Endometrial microvascular endothelial cells (primary cell): ENCODE results near the gene POGZ. TPM values are rescaled to one million over a fixed set of nuclear protein-coding genes. Genes with fewer than 3 reads are reported as not detected.

Experiments used
- in situ Hi-C: cut with HindIII; loops from 2 replicates; pipeline ENCODE4 v1.10.0; 2017; ENCODE audit warnings: low sequenced_read_pairs, low pct_unique_long_range_greater_than_20kb; ENCODE audit errors: inconsistent ontology term
- total RNA-seq: library from RNA; depleted of rRNA; stranded (reverse); fragments of >200 nt; gene quantifications from one replicate; pipeline ENCODE4 v1.2.3, GENCODE V29; 2015; ENCODE audit errors: inconsistent ontology term

Gene POGZ, protein sequence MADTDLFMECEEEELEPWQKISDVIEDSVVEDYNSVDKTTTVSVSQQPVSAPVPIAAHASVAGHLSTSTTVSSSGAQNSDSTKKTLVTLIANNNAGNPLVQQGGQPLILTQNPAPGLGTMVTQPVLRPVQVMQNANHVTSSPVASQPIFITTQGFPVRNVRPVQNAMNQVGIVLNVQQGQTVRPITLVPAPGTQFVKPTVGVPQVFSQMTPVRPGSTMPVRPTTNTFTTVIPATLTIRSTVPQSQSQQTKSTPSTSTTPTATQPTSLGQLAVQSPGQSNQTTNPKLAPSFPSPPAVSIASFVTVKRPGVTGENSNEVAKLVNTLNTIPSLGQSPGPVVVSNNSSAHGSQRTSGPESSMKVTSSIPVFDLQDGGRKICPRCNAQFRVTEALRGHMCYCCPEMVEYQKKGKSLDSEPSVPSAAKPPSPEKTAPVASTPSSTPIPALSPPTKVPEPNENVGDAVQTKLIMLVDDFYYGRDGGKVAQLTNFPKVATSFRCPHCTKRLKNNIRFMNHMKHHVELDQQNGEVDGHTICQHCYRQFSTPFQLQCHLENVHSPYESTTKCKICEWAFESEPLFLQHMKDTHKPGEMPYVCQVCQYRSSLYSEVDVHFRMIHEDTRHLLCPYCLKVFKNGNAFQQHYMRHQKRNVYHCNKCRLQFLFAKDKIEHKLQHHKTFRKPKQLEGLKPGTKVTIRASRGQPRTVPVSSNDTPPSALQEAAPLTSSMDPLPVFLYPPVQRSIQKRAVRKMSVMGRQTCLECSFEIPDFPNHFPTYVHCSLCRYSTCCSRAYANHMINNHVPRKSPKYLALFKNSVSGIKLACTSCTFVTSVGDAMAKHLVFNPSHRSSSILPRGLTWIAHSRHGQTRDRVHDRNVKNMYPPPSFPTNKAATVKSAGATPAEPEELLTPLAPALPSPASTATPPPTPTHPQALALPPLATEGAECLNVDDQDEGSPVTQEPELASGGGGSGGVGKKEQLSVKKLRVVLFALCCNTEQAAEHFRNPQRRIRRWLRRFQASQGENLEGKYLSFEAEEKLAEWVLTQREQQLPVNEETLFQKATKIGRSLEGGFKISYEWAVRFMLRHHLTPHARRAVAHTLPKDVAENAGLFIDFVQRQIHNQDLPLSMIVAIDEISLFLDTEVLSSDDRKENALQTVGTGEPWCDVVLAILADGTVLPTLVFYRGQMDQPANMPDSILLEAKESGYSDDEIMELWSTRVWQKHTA (N-terminal part only)
- 19.2 TPM for total RNA-seq

DNA sequence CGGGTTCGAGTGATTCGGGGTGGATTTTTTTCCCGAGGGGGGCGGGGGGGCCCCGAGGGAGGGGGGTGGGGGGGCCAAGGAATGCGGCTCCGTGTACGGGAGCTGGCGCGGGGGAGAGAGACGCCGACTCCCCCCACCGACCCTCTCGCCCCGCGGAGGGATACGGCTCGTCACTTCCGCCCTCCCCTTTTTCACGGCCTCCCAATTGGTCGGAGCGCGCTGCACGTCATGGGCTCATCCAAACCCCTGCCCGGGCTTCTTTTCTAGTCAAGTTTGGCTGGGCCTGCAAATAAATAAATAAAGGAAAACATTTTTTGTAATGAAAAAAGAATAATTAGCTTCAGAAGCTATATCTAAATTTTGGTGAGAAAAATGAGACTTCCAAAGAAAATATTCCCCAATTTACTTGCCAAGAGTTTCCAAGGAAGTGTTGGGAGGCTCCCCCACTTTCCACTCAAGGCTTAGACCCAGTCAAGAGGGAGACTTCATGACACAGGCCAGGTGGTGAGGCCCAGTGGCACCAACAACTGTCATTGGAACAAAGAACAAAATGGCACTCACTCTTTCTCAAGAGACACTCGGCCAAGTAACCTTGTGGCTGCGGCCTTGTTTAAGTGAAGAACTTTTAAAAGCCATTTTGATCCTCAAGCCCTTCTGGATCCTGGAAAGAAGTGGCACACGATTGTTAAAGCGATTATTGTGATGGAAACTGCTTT, at the start of gene POGZ:
POGZ (minus strand) TSS at position 164 of the 716 bp plus-strand sequence. CDS start 17,290 bp downstream, outside the sequence.
- in situ Hi-C loops, result no loop called here

DNA sequence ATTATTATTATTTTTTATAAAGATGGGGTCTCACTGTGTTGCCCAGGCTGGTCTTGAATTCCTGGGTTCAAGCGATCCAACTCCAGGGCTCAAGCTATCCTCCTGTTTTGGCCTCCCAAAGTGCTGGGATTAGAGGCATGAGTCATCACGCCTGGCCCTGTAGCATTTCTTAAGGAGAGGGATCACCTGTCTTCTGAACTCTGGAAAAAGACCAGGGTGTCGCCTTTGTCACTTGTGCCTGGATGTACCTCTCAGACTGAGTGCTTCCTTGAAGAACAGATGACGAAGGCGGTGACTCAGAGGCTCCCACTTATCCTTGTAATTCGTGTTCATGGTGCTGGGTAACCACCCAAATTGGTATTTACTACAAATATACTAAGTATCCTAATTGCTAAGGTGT, 49.5 kb upstream of the POGZ start:
- in situ Hi-C loops, result no loop called here

DNA sequence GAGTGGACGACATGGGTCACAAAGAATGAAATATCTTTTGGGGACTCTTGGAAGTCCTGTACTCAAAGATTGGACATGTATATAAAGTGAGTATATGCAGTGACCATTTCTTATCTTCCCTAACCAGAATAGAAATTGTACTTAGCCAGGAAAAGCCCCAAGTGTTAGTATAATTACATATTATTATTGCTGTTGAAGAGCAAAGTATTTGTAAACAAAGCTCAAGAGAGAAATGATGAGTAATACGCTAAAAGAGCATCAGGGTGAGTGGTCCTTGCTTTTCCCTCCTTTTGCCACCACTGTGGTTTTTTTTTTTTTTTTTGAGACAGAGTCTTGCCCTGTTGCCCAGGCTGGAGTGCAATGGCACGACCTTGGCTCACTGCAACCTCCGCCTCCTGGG, 45.5 kb upstream of the POGZ start:
- in situ Hi-C loops, result no loop called here

DNA sequence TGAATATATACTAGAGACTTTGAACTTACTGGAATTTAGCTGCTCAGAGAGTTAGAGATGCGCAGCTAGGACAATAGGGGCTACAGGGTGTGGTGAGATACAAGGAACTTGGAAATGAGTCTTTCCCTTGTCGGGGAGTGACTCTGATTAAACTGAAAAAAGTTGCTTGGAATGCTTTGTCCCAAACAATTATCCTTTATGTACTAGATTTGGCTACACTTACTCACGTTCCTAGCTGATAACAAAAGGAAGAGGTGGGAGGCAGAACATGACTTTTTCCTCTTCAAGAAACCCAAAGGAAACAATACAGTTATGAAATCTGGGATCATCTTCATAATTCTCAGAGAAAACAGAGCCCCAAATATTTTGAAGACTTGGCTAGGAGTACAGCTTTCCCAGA, 45.0 kb upstream of the POGZ start:
- in situ Hi-C loops, result no loop called here

DNA sequence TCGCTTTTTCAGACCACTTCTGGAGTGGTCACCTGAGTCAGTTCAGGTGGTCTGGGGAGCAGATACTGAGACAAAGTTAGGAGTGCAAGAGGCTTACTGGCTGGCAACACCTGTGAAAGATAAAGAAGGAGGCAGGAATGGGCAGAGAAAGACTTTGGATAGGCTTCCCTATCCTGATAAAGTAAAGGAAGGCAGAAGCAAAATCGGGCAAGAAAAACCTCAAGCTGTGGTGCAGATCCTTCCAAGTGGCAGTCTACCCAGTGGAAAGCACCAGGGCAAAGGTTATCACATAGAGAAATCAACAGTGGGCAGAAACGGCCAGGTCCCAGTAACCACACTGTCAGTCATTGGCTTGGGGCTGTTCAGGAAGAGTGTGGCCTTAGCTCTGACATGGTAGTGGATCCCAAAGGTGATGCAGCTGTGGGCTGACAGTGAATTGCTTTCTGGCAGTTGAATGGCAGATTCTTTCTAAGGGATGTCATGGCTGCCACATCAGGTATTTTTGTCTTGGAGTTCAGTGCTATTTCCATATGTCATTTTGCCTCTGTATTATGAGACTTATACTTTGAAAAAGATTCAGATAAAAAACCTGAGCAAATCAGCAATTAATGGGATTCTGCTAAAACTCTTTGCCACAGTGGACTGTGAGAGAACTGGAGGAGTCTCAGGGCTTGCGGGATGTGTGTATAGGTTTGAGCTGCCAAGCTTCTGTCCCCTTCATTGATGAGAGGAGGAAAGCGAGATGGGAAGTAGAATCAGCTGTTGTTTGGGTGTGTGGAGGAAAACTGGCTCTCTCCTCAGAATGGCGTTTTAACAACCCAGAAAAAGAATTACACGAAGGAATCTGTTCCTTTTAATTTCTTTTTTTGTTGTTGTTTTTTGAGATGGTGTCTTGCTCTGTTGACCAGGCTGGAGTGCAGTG, 43.8 kb upstream of the POGZ start:
- in situ Hi-C loops, result no loop called here

DNA sequence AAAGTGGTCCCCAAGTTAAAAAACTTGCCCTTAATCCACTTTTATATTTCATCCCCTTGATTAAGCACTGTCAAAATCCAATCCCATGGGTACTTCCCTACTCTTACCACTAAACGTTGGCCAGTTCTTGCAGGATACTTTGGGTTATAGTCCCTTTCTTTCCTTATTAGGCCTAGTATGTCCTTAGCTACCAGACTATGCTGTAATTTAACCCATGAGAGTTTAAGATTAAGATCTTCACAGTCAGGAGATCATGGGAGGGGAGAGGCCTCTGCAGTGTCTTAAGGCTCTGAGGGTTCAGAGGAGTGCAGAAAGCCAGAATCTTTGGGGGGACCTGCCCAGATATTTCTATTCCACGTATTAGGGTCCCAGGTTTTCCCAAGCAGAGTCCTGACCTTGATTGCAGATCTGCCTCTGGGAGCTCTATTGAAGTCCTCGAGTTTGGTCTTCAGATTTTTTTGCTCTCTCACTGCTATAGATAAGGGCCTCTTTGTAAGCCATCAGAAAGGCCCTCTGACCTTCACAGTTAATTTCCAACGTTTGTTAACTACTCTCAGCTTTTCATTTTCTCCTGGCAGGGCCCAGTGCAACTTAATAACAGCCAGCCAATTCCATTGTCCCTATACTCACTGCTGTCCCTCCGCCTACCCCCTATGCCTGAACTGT, 42.9 kb upstream of the POGZ start:
- in situ Hi-C loops, result no loop called here

DNA sequence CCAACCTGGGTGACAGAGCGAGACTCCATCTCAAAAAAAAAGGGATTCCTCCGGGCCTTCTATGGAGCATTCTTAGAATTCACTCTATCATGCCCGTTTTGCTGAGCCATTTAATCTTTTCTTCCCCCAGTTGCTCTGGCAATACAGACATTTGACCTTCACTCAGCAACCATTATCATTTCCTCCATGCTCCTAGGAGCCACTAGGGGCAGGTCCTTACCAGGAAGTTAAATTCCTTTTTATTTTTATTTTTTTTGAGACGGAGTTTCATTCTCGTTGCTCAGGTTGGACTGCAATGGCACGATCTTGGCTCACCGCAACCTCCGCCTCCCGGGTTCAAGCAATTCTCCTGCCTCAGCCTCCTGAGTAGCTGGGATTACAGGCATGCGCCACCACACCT, 42.2 kb upstream of the POGZ start:
- in situ Hi-C loops, result no loop called here

DNA sequence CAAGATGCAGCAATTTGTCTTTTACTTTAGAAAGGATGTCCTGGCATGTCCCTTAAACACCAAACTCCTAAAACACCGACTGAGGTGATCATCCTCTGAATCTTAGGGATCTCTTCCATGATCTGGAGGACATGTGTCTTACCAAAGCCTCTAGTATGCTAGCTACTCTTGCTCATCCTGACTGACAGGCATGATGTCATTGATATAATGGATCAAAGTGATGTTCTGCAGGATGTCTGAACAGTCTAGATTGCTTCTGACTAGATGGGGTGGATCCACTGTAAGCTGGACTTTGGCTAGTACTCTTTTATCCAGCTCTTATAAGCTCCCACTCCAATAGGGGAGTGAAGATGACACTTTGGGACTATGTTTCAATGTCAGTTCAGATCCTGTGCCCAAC, 40.6 kb upstream of the POGZ start:
- in situ Hi-C loops, result no loop called here

DNA sequence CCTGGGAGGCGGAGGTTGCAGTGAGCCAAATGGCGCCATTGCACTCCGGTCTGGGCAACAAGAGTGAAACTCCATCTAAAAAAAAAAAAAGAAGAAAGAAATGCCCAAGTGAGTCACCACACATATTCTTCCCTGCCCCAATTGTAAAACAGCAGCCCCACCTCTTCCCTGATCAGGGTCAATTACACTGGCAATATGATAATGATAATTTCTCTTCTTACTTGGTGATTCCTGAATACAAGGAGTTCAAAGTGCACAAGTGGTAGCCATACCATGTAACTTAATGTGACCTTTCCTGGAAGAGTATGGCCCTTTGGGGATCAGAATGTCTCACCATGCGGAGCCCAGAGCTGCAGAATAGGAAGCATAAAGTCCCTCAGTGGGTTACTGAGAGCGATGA, 40.1 kb upstream of the POGZ start:
- in situ Hi-C loops, result no loop called here

DNA sequence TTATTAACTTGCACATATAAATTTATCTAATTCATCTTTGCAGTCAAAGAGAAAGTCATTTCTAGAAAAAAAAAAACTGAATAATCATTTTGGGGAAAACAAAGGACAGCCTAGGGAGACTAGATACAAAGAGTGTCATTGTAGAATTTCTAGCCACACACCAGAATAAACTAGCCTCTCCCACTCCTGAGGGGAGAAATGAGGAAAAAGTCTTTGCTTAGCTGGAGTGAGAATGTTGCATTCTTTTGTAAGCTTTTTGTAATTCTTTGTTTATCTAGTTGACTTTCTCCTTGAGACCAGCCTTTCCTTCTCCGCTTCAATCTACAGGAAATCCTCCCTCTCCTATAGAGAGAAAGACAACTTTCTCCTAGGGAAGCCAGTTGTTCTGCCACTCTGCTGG, 36.0 kb upstream of the POGZ start:
- in situ Hi-C loops, result no loop called here

DNA sequence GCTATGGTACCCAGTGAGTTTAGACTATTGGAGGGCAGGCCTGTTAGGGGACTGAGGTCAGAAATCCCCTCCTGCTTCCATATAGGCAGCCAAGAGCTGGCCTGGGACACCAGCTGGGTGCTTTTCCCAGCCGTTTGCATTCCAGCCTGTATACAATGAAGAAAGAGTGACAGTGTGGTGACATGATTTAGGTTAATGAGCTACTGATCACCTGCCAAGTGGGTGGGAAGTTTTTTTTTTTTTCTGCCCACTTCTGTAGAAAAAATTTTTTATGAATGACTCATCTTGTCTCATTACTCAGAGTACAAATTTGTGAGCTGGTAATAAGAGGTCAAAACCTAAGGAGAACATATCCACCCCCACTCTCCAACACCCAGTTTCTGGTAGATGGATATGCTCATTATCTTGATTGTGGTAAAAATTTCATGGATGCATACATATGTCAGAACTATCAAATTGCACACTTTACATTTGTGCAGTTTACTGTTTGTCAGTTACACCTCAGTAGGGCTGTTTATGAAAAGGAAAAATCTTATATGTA, 35.5 kb upstream of the POGZ start:
- in situ Hi-C loops, result no loop called here

DNA sequence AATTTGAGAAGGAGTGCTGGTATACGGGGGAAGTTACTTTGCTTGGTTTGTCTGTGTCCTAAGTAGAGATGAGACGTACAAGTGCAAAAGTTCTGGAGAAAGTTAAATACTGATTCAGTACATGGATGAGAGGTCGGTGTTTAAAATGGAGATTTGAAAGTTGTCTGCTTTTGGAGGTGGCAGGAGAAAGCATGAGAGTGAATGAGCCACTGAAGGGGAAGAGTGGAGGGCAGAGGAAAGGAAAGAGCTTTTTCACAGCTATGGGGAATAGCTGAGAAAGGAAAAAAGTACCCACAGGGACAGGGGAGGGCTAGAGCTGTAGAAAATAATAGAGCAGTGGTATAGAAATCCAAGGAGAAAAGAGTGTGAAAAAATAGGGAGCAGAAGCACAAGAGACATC, 33.7 kb upstream of the POGZ start:
- in situ Hi-C loops, result no loop called here

DNA sequence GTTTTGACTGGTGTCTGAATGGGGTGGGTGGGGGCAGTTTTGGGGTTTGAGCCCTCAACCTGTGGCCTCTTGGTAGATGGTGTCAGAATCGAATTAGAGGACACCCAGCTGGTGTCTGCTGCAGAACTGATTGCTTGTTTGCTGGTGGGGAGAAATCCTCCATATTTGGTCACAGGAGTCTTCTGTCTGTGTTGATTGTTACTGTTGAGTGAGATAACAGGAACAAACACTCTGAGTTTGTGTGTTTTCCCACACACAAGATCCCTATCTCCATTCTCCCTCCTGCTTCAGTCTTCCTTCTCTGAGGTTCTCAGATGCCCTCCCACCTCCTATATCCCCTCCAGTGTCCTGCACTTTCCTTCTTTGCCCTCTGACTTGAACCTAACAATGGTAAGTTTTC, 32.8 kb upstream of the POGZ start:
- in situ Hi-C loops, result no loop called here

DNA sequence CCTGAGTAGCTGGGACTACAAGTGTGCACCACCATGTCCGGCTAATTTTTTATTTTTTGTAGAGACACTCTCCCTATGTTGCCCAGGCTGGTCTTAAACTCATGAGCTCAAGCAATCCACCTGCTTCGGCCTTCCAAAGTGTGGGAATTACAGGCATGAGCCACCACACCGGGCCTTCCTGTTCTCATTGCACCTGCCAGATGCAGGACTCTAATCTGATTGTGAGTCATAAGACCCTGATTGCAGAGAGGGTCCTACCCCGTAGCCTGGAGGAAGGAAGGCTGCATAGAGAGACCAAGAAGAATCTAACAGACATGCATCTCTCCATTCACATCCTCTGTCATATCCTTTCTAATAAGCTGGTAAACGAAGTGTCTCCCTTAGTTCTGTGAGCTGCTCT, 32.3 kb upstream of the POGZ start:
- in situ Hi-C loops, result no loop called here

DNA sequence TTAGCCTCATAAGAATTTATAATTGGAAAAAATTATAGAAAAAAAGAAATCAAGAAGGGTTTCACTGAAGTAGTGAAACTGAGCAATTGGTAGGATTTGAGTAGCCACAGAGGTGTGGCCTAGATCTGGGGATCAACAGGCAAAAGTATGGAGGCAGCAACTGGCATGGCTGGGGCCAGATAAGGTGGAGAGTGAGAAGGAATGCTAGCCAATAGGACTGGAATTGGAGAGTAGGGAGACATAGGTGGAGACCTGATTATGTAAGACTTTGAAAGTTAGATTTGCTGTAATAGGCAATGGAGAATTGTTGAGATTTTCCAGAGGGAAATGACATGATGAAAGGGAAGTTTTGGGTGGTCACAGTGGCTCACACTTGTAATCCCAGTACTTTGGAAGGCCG, 27.3 kb upstream of the POGZ start:
- in situ Hi-C loops, result no loop called here

DNA sequence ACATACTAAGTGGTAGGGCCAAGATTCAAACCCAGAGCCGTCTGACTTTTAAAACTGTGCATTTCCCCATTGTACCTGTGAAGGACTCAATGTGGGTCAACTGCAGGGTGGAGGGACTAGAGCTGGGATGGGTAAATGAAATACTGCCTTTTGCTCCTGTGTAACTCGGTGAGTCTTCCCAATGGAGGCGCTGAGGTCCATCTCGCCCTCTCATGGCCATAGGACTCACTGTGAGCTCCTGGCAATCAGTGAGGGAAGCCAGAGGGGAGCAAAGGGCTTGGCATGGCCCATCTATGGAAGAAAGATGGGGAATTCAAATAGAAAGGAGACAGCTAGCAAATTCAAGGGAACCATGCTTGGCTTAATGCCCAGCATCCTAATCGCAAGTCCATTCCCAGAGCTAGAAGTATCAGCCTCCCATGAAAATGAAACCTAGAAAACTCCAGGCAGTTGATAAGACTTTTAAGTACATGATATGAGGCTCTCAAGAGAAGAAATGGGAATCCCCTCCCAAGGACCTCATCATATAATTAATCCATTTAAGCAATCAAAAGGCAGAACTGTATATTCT, 26.5 kb upstream of the POGZ start:
- in situ Hi-C loops, result no loop called here

DNA sequence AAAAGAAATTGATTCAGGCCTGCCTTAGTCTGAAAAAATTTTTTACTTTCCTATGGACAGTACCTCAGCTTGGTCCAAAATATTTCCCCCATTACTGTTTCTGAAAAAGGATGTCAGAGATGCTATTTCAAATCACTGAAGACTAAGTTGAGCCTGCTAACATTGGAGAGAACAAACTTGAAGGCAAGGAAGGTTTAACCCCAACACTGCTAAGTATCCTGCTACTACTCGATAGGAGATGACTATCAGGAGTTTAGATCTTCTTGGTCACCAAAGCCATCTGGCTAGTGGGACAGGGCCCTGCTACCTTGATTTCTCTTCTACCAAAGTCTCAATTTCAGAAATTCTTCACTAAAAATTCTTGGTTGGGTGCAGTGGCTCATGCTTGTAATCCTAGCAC, 22.7 kb upstream of the POGZ start:
- in situ Hi-C loops, result no loop called here
